HEK293 (cell line): ENCODE data around the gene RNU7-1.

Experiments
- OSR2 ChIP-seq: fragments of 450-650 bp; formaldehyde crosslinking; IDR thresholded peaks from 2 replicates; pipeline ENCODE4 v1.5.1; 2016; ENCODE audit warnings: missing biosample characterization, missing genetic modification characterization
- SP3 ChIP-seq: fragments of 450-650 bp; formaldehyde crosslinking; IDR thresholded peaks from 2 replicates; pipeline ENCODE4 v1.5.1; 2016; ENCODE audit warnings: missing biosample characterization, missing genetic modification characterization
- TRIM28 ChIP-seq: IDR thresholded peaks from 2 replicates; pipeline ENCODE4 v1.6.1; 2011; ENCODE audit warnings: low read length, control low read depth, borderline replicate concordance

- no peak for TF ChIP-seq SP3 (tag by site-specific recombination)
- TF ChIP-seq OSR2 = no peak
- no peak for TF ChIP-seq TRIM28
Measured at GRCh38 chr12:6899427-6899826, 44.2 kb upstream of the RNU7-1 start.
